Measurements from ENCODE around the gene OR2B3.

- TF ChIP-seq CTCF (conservative IDR thresholded peaks at IDR 0.05) = no peak
- no peak for TF ChIP-seq ZFX (IDR thresholded peaks at IDR 0.05)
Observed at GRCh38 chr6:29045075-29045474, 42.0 kb downstream of the OR2B3 start, which contains the start of gene OR2W1.
